ENCODE data around the gene EIF4E2. TPM values are rescaled to one million over a fixed set of nuclear protein-coding genes. Genes with fewer than 3 reads are reported as not detected.

The EIF4E2 gene
- total and polyA plus RNA-seq, 9 donors, result 18.6 to 111 (median 42.8) TPM

DNA sequence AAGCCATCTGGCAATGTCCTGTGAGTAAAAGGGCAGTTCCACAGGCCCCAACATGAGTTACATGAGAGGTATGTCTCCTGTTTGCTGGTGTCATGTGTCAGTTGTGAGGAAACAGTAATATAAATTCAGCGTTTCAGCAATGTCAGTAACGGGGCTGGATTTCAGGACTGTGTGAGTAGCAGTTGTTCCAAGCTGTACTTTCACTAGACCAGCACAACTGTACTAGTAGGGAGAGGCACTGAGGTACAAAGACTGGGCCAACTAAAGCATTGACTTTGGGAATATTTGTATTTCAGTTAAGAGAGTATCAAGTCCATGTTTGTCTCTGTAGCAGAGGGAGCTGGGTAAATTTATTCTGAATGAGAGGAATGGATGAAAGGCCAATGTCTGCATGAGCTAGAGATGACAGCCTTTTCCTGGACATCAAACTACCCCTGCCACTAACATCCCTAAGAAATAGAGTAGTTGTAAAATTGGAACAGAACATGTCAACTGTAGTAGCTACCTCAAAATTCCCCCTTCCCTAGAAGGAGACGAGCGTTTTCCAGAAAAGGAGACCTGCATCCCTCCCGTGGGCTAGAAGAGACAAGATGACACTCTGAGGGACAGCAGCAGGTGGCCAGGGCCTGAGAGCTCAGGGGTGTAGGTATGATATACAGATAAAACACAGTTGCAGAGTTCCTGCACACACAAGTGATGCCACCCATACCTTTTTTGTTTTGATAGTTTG is 24.4 kb downstream of the EIF4E2 start:
- WGBS, 3 donors, result 89 to 93% (median 90%) methylated on average over 5 of the region's 5 CpGs
- Histone ChIP-seq H3K9me3 (no peaks in the 10 kb centered on the region), H3K4me3 (no peak overlapping the region), H3K4me1 (ENCODE audit: insufficient read depth) (no peaks in the 10 kb centered on the region), H3K27ac (no peak overlapping the region), H3K27me3 (no peaks in the 10 kb centered on the region), H3K36me3 (no peaks in the 10 kb centered on the region)
- no peak for TF ChIP-seq POLR2A (IDR thresholded peaks at IDR 0.05)
- no peak for TF ChIP-seq CTCF (IDR thresholded peaks at IDR 0.05)
- no peak for TF ChIP-seq EP300 (IDR thresholded peaks at IDR 0.05)
- intact Hi-C loops (cut with DNase I), result no loop called here
- DNase-seq, result no peak

GRCh38 chr2:232575404-232575746 is 24.9 kb downstream of the EIF4E2 start:
- WGBS, 3 donors, result 88 to 97% (median 95%) methylated on average over 1 of the region's 1 CpG
- H3K4me1 ChIP-seq (ENCODE audit: insufficient read depth), result no peaks in the 10 kb centered on the region
- DNase-seq, result no peak
- H3K9me3 ChIP-seq, result no peaks in the 10 kb centered on the region
- intact Hi-C loops (cut with DNase I), result no loop called here
- no peaks in the 10 kb centered on the region for H3K36me3 ChIP-seq
- H3K27me3 ChIP-seq, result no peaks in the 10 kb centered on the region
- H3K4me3 ChIP-seq, result no peak overlapping the region
- H3K27ac ChIP-seq, result no peak overlapping the region
- TF ChIP-seq CTCF (IDR thresholded peaks at IDR 0.05) (no peak), POLR2A (IDR thresholded peaks at IDR 0.05) (no peak), EP300 (IDR thresholded peaks at IDR 0.05) (no peak)

GRCh38 chr2:232576995-232577394 is 26.5 kb downstream of the EIF4E2 start:
- WGBS, 3 donors, result 65 to 89% (median 83%) methylated on average over 2 of the region's 2 CpGs
- intact Hi-C loops (cut with DNase I), result no loop called here
- no peaks in the 10 kb centered on the region for H3K4me1 ChIP-seq (ENCODE audit: insufficient read depth)
- H3K36me3 ChIP-seq, result no peaks in the 10 kb centered on the region
- no peak overlapping the region for H3K27ac ChIP-seq
- TF ChIP-seq POLR2A (IDR thresholded peaks at IDR 0.05) (no peak), EP300 (IDR thresholded peaks at IDR 0.05) (no peak), CTCF (IDR thresholded peaks at IDR 0.05) (no peak)
- H3K4me3 ChIP-seq, result no peak overlapping the region
- no peaks in the 10 kb centered on the region for H3K9me3 ChIP-seq
- no peaks in the 10 kb centered on the region for H3K27me3 ChIP-seq
- no peak for DNase-seq

DNA sequence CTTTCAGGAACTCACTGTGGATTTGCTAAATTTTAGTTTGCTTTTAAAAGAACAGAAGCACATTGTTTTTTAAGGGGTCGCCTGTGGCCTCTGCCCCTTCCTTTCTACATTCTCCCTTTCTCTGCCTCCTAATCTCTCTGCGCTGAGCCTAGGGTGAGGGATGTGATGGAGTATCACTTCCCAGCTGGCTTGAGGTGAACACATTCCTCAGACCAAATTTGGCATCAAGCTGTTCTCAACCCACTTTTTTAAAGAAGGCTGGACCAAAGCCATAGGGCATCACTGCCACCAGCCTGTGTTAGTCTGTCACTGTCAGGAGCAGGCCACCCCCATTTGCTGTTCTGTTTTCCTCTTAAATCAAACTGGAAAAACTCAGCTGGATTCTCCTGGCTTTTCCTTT is 27.4 kb downstream of the EIF4E2 start:
- H3K27me3 ChIP-seq, result no peaks in the 10 kb centered on the region
- H3K9me3 ChIP-seq, result no peaks in the 10 kb centered on the region
- H3K36me3 ChIP-seq, result no peaks in the 10 kb centered on the region
- no peak for DNase-seq
- intact Hi-C loops (cut with DNase I), result no loop called here
- TF ChIP-seq EP300 (IDR thresholded peaks at IDR 0.05) (no peak), CTCF (IDR thresholded peaks at IDR 0.05) (no peak), POLR2A (IDR thresholded peaks at IDR 0.05) (no peak)
- WGBS, 3 donors, result 93 to 95% (median 95%) methylated on average over 2 of the region's 2 CpGs
- no peak overlapping the region for H3K27ac ChIP-seq
- H3K4me3 ChIP-seq, result no peak overlapping the region
- H3K4me1 ChIP-seq (ENCODE audit: insufficient read depth), result no peaks in the 10 kb centered on the region

All from ovary (tissue), 9 donors.